OCI-LY7 (cell line): ENCODE results near the gene CASP2. TPM values are rescaled to one million over a fixed set of nuclear protein-coding genes. Genes with fewer than 3 reads are reported as not detected.

Experiments used
- BruUV-seq: library from RNA; stranded (reverse); fragments of 400-500 nt; replicated peaks from 2 replicates; lab custom pipeline; 2021; lab: Mats Ljungman, UMichigan
- CTCF ChIA-PET: fragments of 300-600 bp; sonication (Branson Sonifier 250); formaldehyde crosslinking; loops from one replicate; lab custom pipeline; 2022; ENCODE audit warnings: antibody characterized with exemption; ENCODE audit not compliant: unreplicated experiment; lab: Charles Lee
- POLR2A ChIA-PET: fragments of 300-600 bp; sonication (Branson Sonifier 250); formaldehyde crosslinking; loops from one replicate; lab custom pipeline; 2022; ENCODE audit warnings: antibody characterized with exemption; lab: Charles Lee
- DNase-seq: peaks from one replicate; pipeline ENCODE4 v3.0.0-alpha.2; 2015; ENCODE audit warnings: low spot score
- H2AFZ ChIP-seq: fragments of 200-600 bp; sonication (generic), shearing (Covaris generic); 2 replicates; pipeline ENCODE4 v1.6.1; 2014; ENCODE audit warnings: mild to moderate bottlenecking, antibody characterized with exemption, low read length, moderate library complexity
- H3K27ac ChIP-seq: fragments of 200-600 bp; sonication (generic); 2 replicates; pipeline ENCODE4 v1.5.1; 2014; ENCODE audit warnings: mixed run types, low read depth, mild to moderate bottlenecking, moderate library complexity, low read length, inconsistent platforms; ENCODE audit not compliant: poor library complexity, severe bottlenecking
- H3K36me3 ChIP-seq: fragments of 200-600 bp; sonication (generic); 2 replicates; pipeline ENCODE4 v1.6.1; 2014; ENCODE audit warnings: mild to moderate bottlenecking, antibody characterized with exemption, low read length, moderate library complexity, mixed read lengths; ENCODE audit not compliant: insufficient read depth
- H3K4me1 ChIP-seq: fragments of 200-600 bp; sonication (generic); 2 replicates; pipeline ENCODE4 v1.5.1; 2014; ENCODE audit warnings: mild to moderate bottlenecking, low read length; ENCODE audit not compliant: insufficient read depth, poor library complexity, severe bottlenecking
- H3K4me2 ChIP-seq: fragments of 200-600 bp; sonication (generic); 2 replicates; pipeline ENCODE4 v1.6.1; 2014; ENCODE audit warnings: mild to moderate bottlenecking, low read length
- H3K4me3 ChIP-seq: fragments of 200-600 bp; sonication (generic); 2 replicates; pipeline ENCODE4 v1.5.1; 2014; ENCODE audit warnings: mild to moderate bottlenecking, low read depth, low read length; ENCODE audit not compliant: poor library complexity, severe bottlenecking
- H3K79me2 ChIP-seq: fragments of 200-600 bp; sonication (generic); 2 replicates; pipeline ENCODE4 v1.6.1; 2016; ENCODE audit warnings: low read depth, mild to moderate bottlenecking, low read length, moderate library complexity, mixed read lengths; ENCODE audit not compliant: insufficient read depth
- H3K9me2 ChIP-seq: fragments of 200-600 bp; sonication (generic); 2 replicates; pipeline ENCODE4 v1.6.1; 2016; ENCODE audit warnings: mild to moderate bottlenecking, low read length, mixed read lengths; ENCODE audit not compliant: insufficient read depth
- H3K9me3 ChIP-seq: fragments of 200-600 bp; sonication (generic); 2 replicates; pipeline ENCODE4 v1.6.1; 2014; ENCODE audit warnings: mild to moderate bottlenecking, mixed run types, low read length, mixed read lengths
- H4K20me1 ChIP-seq: fragments of 200-600 bp; sonication (generic); 2 replicates; pipeline ENCODE4 v1.6.1; 2014; ENCODE audit warnings: mild to moderate bottlenecking, antibody characterized with exemption, low read length, moderate library complexity, mixed read lengths; ENCODE audit not compliant: insufficient read depth
- CTCF ChIP-seq: fragments of 200-600 bp; sonication (generic); conservative IDR thresholded peaks from 2 replicates; pipeline ENCODE4 v1.5.1; 2014; ENCODE audit warnings: mild to moderate bottlenecking, antibody characterized with exemption, low read length, moderate library complexity, mixed read lengths
- EZH2phosphoT487 ChIP-seq: fragments of 200-600 bp; sonication (generic); IDR thresholded peaks from 2 replicates; pipeline ENCODE4 v1.6.1; 2018; ENCODE audit warnings: low read depth, borderline replicate concordance, mild to moderate bottlenecking, mixed run types, antibody characterized with exemption, low read length, moderate library complexity, mixed read lengths
- intact Hi-C: fragments of 100-400 bp; cut with micrococcal nuclease; formaldehyde crosslinking; loops from one replicate; pipeline ENCODE4 v1.10.0; 2022; ENCODE audit not compliant: unreplicated experiment
- total RNA-seq, 2 experiments: library from RNA; depleted of rRNA in 1 of 2; stranded (reverse); fragments of >200 nt in 1 of 2; shearing (Covaris generic) in 1 of 2; gene quantifications; 2 replicates each; pipeline ENCODE4 v1.2.3, GENCODE V29; 2014 to 2022

Gene CASP2
- total RNA-seq, 2 experiments from 2014 or later = 27.2 to 61.6 TPM

GRCh38 chr7:143283381-143283780, 4.8 kb upstream of the CASP2 start:
- H3K36me3 ChIP-seq = peaks cover under 1% of the 10 kb centered on the region; the same call in 1 of the 2 replicates
- H3K4me2 ChIP-seq = peak overlapping the region; percentile 75
- H3K79me2 ChIP-seq = peaks cover under 1% of the 10 kb centered on the region; the same call in 1 of the 2 replicates
- TF ChIP-seq CTCF (no peak), EZH2phosphoT487 (no peak)
- no peaks in the 10 kb centered on the region for H4K20me1 ChIP-seq
- POLR2A ChIA-PET = interaction anchor here (0.5 to 1.7 kb wide), 6 partner anchors 9 to 79 kb away, joined by 3 to 12 read pairs (median 3); partner anchors contain the start of gene GSTK1
- intact Hi-C loops = no loop called here
- H3K4me3 ChIP-seq = peak overlapping the region; percentile 42
- H2AFZ ChIP-seq = peak overlapping the region; percentile 94
- no peak overlapping the region for H3K27ac ChIP-seq
- peaks cover 23% of the 10 kb centered on the region for H3K4me1 ChIP-seq
- DNase-seq = peak; percentile 28
- CTCF ChIA-PET = no interaction called here
- BruUV-seq = no TSS peak
- no peaks in the 10 kb centered on the region for H3K9me2 ChIP-seq
- H3K9me3 ChIP-seq = 0 out of 2 replicates have a peak, but pooled peaks cover 5% of the 10 kb centered on the region

GRCh38 chr7:143284591-143285469, 3.3 kb upstream of the CASP2 start, which contains the start of gene TMEM139:
TSS of gene TMEM139 (plus strand) at chr7:143284958. CDS start at chr7:143285958, 1,000 bp downstream.
- Histone ChIP-seq H3K4me3 (peak within 1 kb of the TSS; percentile 42), H3K9me3 (0 out of 2 replicates have a peak, but pooled peaks cover 5% of the 10 kb centered on the region), H3K9me2 (no peaks in the 10 kb centered on the region), H3K4me2 (peak within 1 kb of the TSS; percentile 75), H2AFZ (peak within 1 kb of the TSS; percentile 94), H3K4me1 (peaks cover 28% of the 10 kb centered on the region), H3K27ac (no peak within 1 kb of the TSS), H4K20me1 (no peaks in the 10 kb centered on the region), H3K36me3 (peaks cover 13% of the 10 kb centered on the region), H3K79me2 (peaks cover 15% of the 10 kb centered on the region)
- ChIA-PET CTCF (no interaction called here), POLR2A (interaction anchor here (0.5 to 1.7 kb wide), 2 partner anchors 8 to 12 kb away, joined by 3 to 12 read pairs; no protein-coding TSS in a partner anchor)
- intact Hi-C loops = loop anchor here (5.0 kb wide), 2 partner anchors 478 to 1548 kb away; partner anchors contain the start of gene SSBP1
- TF ChIP-seq CTCF (no peak), EZH2phosphoT487 (no peak)
- BruUV-seq = no TSS peak
- no peak for DNase-seq
